ENCODE results near the gene PSEN2.
"Not testable (repeated sequence)": the region's sequence is repeated elsewhere in the genome, so short reads cannot be mapped to it uniquely, and the experiment has no call there.

Gene PSEN2

DNA sequence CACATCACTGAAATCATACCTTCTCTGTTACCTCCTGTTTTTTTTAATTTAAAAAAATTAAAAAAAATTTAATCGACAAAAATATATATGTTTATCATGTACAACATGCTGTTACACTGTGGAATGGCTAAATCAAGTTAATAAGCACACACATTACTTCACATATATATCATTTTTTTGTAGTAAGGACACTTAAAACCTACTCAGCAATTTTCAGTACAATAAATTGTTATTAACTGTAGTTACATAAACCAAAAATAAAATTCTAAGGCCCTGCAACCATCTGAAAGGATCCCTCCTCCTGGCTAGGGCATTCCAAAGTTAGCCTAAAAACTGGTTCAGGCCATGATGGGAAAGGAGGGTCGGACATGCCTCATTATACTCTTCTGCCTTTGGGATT is 46.1 kb downstream of the PSEN2 start:
- H3K4me1 Mint-ChIP-seq, result no peaks in the 10 kb centered on the region
- H3K27me3 Mint-ChIP-seq, result no peaks in the 10 kb centered on the region
- DNase-seq (ENCODE audit: low spot score in 2 of 2) (no peak), ATAC-seq (replicated peaks; ENCODE audit: extremely low read depth, poor library complexity, severe bottlenecking) (no peak)
- H3K36me3 Mint-ChIP-seq (ENCODE audit: insufficient read depth), result no peaks in the 10 kb centered on the region
- H3K27ac Mint-ChIP-seq (ENCODE audit: low read depth), result no peak overlapping the region
- no peak overlapping the region for H3K4me3 Mint-ChIP-seq
- H3K9me3 Mint-ChIP-seq, result no peaks in the 10 kb centered on the region

DNA sequence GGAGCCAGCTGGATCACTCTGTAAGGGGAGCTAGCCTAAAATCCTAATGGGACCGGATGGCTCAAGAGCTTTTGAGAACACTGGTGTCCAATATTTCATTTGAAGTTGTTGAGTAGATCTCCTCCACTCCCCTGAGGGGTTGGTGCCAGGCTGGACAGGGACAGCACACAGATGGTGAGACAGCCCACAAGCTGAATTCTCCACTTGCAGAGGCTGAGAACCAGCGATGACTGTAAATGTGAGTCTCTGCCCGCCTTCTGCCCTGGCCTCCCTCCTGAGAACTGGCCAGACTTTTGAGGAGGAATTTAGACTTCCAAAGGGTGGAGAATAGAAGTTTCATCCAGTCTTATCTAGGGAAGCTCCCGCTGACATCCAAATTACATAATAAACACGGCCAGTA is 49.2 kb downstream of the PSEN2 start:
- H3K27ac Mint-ChIP-seq (ENCODE audit: low read depth), result no peak overlapping the region
- H3K4me1 Mint-ChIP-seq, result no peaks in the 10 kb centered on the region
- no peak for ATAC-seq (replicated peaks; ENCODE audit: extremely low read depth, poor library complexity, severe bottlenecking)
- H3K9me3 Mint-ChIP-seq, result no peaks in the 10 kb centered on the region
- no peak overlapping the region for H3K4me3 Mint-ChIP-seq
- H3K36me3 Mint-ChIP-seq (ENCODE audit: insufficient read depth), result no peaks in the 10 kb centered on the region
- no peak for DNase-seq (ENCODE audit: low spot score in 2 of 2)
- H3K27me3 Mint-ChIP-seq, result no peaks in the 10 kb centered on the region

DNA sequence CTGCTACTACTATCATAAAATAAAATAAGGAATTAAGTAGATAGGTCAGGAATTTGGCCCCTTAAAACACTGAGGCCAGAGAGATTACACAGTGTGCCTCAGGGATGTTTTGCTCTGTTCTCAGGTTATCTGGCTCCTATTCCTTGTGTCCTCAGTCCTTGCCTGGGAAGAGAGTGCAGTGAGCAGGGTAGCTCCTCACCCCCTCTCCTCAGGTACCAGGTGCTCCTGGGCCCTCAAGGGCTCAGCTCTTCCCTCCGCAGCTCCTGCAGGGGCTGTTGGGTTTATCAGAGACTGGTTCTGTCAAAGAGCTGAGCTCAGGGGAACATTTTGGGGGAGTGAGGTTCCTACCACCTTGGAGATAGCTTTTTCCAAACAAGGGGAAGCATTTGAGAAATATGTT is 49.6 kb downstream of the PSEN2 start:
- H3K4me1 Mint-ChIP-seq, result no peaks in the 10 kb centered on the region

DNA sequence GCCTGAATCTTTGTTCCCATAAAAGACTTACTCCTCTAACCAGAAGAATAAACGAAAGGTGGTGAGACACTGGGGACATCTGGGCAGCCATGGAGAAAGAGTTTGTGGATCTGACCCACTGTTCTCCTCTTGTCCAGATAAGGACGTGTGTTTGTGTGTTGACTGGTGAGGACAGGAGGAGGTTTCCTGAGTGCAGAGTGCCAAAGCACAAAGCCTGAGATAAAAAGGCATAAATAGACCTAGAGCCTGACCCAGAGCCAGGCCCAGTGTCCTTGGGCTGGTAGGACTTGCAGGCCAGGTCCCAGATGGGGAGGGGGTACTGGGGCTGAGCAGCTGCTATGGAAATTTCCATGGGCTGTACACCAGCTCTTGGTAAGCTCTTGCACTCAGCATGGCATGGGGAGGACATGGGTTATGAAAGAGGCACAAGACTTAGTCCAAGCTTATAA is 50.1 kb downstream of the PSEN2 start:
- H3K4me3 Mint-ChIP-seq, result no peak overlapping the region
- ATAC-seq (replicated peaks; ENCODE audit: extremely low read depth, poor library complexity, severe bottlenecking) (no peak), DNase-seq (ENCODE audit: low spot score in 2 of 2) (no peak)
- H3K4me1 Mint-ChIP-seq, result no peaks in the 10 kb centered on the region
- H3K36me3 Mint-ChIP-seq (ENCODE audit: insufficient read depth), result no peaks in the 10 kb centered on the region
- H3K27me3 Mint-ChIP-seq, result no peaks in the 10 kb centered on the region
- H3K27ac Mint-ChIP-seq (ENCODE audit: low read depth), result no peak overlapping the region
- no peaks in the 10 kb centered on the region for H3K9me3 Mint-ChIP-seq

More for the DNA sequence above, 49.6 kb downstream of the PSEN2 start:
- ATAC-seq (replicated peaks; ENCODE audit: extremely low read depth, poor library complexity, severe bottlenecking) (no peak), DNase-seq (ENCODE audit: low spot score in 2 of 2) (no peak)
- Mint-ChIP-seq H3K27ac (ENCODE audit: low read depth) (no peak overlapping the region), H3K9me3 (no peaks in the 10 kb centered on the region), H3K36me3 (ENCODE audit: insufficient read depth) (no peaks in the 10 kb centered on the region), H3K27me3 (no peaks in the 10 kb centered on the region), H3K4me3 (no peak overlapping the region)

DNA sequence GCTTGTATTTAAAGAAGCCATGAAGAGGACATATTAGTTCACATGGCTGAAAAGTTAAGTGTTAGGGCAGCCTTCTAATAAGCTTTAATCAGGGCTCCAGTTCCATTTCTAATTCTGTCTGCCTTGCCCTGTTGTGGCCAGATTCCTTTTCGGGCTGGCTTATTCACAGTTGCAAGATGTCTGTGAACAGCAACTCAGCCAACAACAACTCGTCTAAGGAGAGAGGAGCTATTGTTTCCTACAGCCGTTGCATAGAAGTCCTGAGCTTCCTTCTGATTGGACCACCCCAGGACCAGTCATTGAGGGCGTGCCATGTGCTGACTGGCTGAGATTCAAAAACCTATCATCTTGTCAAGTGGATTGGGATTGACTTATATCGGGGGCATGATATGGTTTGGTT is 51.1 kb downstream of the PSEN2 start:
- no peak overlapping the region for H3K4me3 Mint-ChIP-seq
- no peaks in the 10 kb centered on the region for H3K36me3 Mint-ChIP-seq (ENCODE audit: insufficient read depth)
- no peaks in the 10 kb centered on the region for H3K9me3 Mint-ChIP-seq
- no peaks in the 10 kb centered on the region for H3K27me3 Mint-ChIP-seq
- no peak overlapping the region for H3K27ac Mint-ChIP-seq (ENCODE audit: low read depth)
- ATAC-seq (replicated peaks; ENCODE audit: extremely low read depth, poor library complexity, severe bottlenecking) (no peak), DNase-seq (ENCODE audit: low spot score in 2 of 2) (no peak)
- no peaks in the 10 kb centered on the region for H3K4me1 Mint-ChIP-seq

DNA sequence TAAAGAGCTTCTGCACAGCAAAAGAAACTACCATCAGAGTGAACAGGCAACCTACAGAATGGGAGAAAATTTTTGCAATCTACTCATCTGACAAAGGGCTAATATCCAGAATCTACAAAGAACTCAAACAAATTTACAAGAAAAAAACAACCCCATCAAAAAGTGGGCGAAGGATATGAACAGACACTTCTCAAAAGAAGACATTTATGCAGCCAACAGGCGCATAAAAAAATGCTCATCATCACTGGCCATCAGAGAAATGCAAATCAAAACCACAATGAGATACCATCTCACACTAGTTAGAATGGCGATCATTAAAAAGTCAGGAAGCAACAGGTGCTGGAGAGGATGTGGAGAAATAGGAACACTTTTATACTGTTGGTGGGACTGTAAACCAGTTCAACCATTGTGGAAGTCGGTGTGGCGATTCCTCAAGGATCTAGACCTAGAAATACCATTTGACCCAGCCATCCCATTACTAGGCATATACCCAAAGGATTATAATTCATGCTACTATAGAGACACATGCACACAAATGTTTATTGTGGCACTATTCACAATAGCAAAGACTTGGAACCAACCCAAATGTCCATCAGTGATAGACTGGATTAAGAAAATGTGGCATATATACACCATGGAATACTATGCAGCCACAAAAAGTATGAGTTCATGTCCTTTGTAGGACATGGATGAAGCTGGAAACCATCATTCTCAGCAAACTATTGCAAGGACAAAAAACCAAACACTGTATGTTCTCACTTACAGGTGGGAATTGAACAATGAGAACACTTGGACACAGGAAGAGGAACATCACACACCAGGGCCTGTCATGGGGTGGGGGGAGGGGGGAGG is 59.1 kb downstream of the PSEN2 start:
- not testable (repeated sequence) for H3K27me3 Mint-ChIP-seq; DNase-seq (ENCODE audit: low spot score in 2 of 2); ATAC-seq (replicated peaks; ENCODE audit: extremely low read depth, poor library complexity, severe bottlenecking); H3K36me3 Mint-ChIP-seq (ENCODE audit: insufficient read depth); H3K4me3 Mint-ChIP-seq; H3K4me1 Mint-ChIP-seq; H3K27ac Mint-ChIP-seq (ENCODE audit: low read depth); H3K9me3 Mint-ChIP-seq

DNA sequence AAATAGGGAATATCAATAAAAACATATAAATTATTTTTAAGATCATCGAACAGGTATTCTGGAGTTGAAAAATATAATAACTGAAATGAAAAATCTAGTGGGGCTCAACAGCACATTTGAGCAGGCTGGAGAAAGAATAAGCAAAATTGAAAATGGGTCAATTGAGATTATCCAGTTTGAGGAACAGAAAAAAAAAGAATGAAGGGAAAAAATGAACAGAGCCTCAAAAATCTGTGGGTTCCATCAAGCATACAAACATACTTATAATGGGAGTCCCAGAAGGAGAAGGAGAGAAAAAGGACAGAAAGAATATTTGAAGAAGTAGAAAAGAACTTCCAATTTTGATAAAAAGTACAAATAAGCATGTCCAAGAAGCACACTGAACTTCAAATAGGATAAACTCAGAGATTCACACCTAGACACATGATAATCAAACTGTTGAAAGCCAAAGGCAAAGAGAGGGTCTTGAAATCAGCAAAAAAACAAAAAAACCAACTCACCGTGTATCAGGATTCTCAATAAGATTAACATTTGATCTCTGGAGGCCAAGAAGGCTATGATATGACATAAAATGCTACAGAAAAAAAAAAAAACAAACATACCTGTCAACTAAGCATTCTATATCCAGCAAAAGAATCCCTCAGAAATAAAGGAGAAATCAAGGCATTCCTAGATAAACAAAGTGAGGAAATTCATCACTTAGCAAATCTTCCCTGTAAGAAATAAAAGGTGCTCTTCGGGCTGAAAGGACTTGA is 64.2 kb downstream of the PSEN2 start:
- Mint-ChIP-seq H3K9me3 (peaks cover 13% of the 10 kb centered on the region), H3K27ac (ENCODE audit: low read depth) (no peak overlapping the region), H3K36me3 (ENCODE audit: insufficient read depth) (peaks cover 13% of the 10 kb centered on the region), H3K4me3 (no peak overlapping the region), H3K4me1 (peaks cover 19% of the 10 kb centered on the region), H3K27me3 (no peaks in the 10 kb centered on the region)
- DNase-seq (ENCODE audit: low spot score in 2 of 2), result no peak
- no peak for ATAC-seq (replicated peaks; ENCODE audit: extremely low read depth, poor library complexity, severe bottlenecking)

DNA sequence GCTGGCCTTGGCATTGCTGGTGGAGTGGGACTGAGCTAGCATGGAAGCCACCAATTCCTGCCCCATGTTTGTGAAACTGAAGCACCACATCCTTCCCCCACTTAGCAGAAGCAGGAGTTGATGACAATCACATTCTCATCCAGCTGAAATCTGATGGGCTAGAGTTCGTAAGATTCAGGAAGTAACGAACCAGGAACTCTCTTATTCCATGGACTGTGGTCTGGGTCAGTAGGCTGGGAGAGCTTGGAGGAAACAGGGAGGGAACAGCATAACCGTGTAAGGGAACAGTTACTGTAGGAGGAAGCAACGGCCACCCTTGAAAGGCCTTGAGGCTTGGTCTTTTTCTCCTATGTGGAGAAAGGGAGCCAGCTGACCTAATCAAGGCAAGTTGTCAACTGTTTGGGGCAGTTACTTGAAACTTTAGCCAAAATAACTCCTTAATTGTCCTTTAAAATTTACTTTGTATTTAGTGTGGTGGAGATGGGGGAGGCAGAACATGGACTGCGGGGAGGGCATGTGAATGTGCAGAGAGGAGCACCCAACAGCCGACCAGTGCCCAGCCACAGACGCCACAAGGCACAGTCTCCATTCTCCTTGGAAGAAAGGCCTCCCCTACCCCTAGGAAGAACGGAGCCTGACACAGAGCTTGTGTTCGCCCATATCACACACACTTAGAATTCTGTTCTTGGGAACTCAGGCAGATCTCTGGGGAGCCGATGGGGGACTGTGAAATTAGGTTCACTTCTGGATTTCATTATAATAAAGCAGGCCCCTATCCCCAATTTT is 67.7 kb downstream of the PSEN2 start:
- peaks cover 19% of the 10 kb centered on the region for H3K36me3 Mint-ChIP-seq (ENCODE audit: insufficient read depth)
- no peak for DNase-seq (ENCODE audit: low spot score in 2 of 2)
- peak overlapping the region; percentile 81 for H3K4me3 Mint-ChIP-seq
- peak overlapping the region; percentile 96 for H3K27ac Mint-ChIP-seq (ENCODE audit: low read depth)
- H3K27me3 Mint-ChIP-seq, result no peaks in the 10 kb centered on the region
- ATAC-seq (replicated peaks; ENCODE audit: extremely low read depth, poor library complexity, severe bottlenecking), result no peak
- peaks cover 13% of the 10 kb centered on the region for H3K9me3 Mint-ChIP-seq
- peaks cover 41% of the 10 kb centered on the region for H3K4me1 Mint-ChIP-seq

DNA sequence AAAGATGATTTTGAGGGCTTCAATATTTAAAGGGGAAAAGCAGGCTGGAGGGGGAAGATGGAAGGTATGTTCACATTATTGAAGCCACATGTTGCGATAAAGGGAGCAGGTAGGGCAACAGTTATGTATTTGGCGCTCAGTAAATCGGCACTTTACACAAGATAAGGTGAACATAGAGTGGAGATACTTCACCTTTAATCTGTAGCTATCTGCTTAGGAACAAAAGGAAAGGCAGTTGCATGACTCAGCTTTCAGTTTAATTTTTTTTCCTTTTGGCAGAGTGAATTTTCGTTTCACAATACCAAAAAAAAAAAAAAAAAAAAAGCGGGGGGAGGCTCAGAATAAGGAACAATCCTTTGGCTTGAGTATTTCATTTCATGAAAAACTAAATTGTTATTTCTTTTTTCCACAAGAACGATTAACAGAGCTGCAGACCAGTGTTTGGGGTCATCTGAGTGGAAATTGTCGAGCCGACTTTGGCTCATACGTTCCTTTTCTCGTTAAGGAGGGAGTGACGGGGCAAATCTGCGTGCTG is 68.6 kb downstream of the PSEN2 start:
- DNase-seq (ENCODE audit: low spot score in 2 of 2), result no peak
- H3K4me1 Mint-ChIP-seq, result peaks cover 49% of the 10 kb centered on the region
- H3K4me3 Mint-ChIP-seq, result peak overlapping the region; percentile 81

DNA sequence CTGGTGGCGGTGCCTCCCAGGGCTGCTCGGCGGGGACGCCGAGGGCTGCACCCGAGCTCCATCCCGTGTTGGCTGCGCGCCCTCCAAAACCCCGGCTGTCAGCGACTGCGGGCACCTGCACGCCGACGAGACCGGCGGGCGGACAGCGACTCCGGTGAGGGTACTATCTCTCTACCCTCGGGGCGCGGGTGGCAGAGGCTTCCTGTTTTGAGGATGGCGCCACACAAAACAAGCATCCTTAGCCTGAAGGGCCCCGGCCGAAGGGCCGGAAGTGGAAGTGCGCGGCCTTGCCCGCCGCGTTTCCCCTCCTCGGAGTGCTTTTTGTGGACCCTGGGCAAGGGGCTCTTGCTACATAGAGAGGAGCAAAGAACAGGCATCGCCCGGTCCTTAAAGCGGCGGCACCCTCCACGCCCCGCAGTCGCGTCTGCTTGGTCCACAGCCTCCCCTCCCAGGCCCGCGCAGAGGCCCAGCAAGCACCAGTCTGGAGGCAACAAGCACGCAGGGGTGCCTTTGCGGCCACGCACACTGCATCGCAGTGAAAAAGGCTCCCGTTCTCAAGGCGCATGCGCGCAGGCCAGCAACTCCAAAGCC is 69.1 kb downstream of the PSEN2 start:
- DNase-seq (ENCODE audit: low spot score in 2 of 2), result no peak
- H3K4me3 Mint-ChIP-seq, result peak overlapping the region; percentile 81
- ATAC-seq (replicated peaks; ENCODE audit: extremely low read depth, poor library complexity, severe bottlenecking), result peak; percentile 22
- peaks cover 12% of the 10 kb centered on the region for H3K9me3 Mint-ChIP-seq
- peak overlapping the region; percentile 96 for H3K27ac Mint-ChIP-seq (ENCODE audit: low read depth)
- no peaks in the 10 kb centered on the region for H3K27me3 Mint-ChIP-seq
- H3K4me1 Mint-ChIP-seq, result peaks cover 55% of the 10 kb centered on the region
- H3K36me3 Mint-ChIP-seq (ENCODE audit: insufficient read depth), result peaks cover 21% of the 10 kb centered on the region

More for the DNA sequence above, 68.6 kb downstream of the PSEN2 start:
- Mint-ChIP-seq H3K27me3 (no peaks in the 10 kb centered on the region), H3K36me3 (ENCODE audit: insufficient read depth) (peaks cover 19% of the 10 kb centered on the region), H3K27ac (ENCODE audit: low read depth) (peak overlapping the region; percentile 96), H3K9me3 (peaks cover 13% of the 10 kb centered on the region)
- ATAC-seq (replicated peaks; ENCODE audit: extremely low read depth, poor library complexity, severe bottlenecking), result no peak

DNA sequence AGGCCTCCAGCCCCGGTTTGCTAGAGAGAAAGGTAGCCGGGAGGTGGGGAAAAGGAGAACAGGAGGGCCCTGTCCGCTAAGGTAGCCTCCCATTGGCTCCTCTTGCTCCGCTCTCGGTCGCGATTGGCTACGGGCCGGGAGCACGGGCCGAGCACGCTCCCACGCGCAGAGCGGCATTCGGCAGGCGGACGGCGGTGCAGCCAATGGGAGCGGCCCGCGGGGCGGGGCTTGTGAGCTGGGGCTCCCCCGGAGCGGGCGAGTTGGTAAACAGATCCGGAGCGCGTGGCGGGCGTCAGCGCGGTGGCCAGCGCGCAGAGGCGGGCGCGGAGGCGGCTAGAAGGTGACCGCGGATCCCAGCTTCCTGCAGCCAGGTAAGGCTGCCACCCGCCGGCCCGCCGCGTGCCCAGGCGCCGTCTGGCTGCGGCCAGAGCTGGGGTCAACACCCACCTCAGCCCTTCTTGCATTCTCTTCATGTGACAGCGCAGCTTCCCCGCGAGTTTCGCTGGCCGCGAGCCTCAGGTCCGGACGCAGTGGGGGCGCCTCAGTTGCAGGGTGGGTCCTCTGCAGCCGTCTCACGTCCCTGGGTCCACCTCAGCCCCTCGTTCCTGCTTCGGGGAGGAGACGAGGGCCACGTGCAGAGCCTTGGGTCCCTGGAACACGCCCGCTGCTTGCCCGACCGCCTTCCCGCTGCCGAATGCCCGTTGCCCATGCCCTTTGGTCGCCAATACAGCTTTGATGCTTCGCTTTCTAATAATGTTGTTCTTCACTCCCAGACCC is 69.8 kb downstream of the PSEN2 start, which contains the start of gene COQ8A:
COQ8A (plus strand) TSS at position 266 of the 777 bp plus-strand sequence. CDS start 21,092 bp downstream, outside the sequence.
- H3K4me1 Mint-ChIP-seq, result peaks cover 60% of the 10 kb centered on the region
- no peaks in the 10 kb centered on the region for H3K27me3 Mint-ChIP-seq
- H3K4me3 Mint-ChIP-seq, result peak within 1 kb of the TSS; percentile 81
- H3K27ac Mint-ChIP-seq (ENCODE audit: low read depth), result peak within 1 kb of the TSS; percentile 96
- ATAC-seq (replicated peaks; ENCODE audit: extremely low read depth, poor library complexity, severe bottlenecking), result peak; percentile 94
- peaks cover 21% of the 10 kb centered on the region for H3K36me3 Mint-ChIP-seq (ENCODE audit: insufficient read depth)
- DNase-seq (ENCODE audit: low spot score in 2 of 2), result peak; percentile 96 to 99
- H3K9me3 Mint-ChIP-seq, result peaks cover 5% of the 10 kb centered on the region

Measured in central memory CD8-positive, alpha-beta T cell (primary cell).